A549 treated with AZD2906 at 1 μM for 4 hours (cell line): ENCODE results near the gene ATXN8OS. TPM values are rescaled to one million over a fixed set of nuclear protein-coding genes. Genes with fewer than 3 reads are reported as not detected.

Experiments used
- total RNA-seq: library from RNA; stranded (reverse); fragments of 200-300 nt; extraction: Qiagen RNA extraction; gene quantifications from 5 replicates; pipeline ENCODE4 v1.2.3, GENCODE V29; 2022

Gene ATXN8OS
- total RNA-seq = not detected in 5 replicates

DNA sequence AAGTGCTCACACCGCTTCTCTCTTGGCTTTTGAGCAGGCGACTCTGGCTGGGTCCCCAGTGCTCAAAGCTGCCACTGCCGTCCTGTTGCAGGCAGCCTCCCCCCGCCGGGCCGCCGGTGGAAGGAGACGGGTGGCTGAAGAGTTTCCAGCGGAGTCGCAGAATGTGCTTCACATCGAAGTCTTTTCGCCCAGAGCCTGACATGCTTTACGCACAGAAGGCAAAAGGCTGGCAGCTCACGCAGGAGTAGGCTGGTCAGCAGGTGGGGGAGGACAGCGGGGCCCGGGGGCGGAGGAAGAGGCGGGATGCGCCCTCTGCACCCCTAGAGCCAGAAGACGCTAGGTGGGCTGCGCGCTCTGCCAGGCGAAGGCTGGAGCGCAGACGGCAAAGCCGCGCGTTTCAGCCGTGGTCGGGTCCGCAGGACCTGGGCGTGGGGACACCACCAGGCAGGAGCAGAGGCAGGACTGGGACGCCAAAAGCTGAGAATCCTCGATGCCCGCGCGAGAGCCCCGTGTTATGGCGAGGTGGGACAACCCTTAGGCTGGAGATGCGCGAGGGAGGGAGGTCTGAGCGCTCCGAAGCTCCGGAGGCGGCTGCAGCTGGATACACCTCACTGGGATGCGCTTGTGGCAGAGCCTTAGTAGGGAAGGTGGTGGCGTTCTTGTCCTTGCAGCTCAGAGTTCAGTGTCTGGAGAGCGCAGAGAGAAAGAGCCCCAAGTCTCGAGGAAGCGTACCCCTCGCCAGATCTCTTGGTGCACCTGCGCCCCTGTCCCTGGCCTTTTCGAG, at the start of gene ATXN8OS:
Gene ATXN8OS (plus strand): TSS at position 329 of the 784 bp plus-strand sequence.

DNA sequence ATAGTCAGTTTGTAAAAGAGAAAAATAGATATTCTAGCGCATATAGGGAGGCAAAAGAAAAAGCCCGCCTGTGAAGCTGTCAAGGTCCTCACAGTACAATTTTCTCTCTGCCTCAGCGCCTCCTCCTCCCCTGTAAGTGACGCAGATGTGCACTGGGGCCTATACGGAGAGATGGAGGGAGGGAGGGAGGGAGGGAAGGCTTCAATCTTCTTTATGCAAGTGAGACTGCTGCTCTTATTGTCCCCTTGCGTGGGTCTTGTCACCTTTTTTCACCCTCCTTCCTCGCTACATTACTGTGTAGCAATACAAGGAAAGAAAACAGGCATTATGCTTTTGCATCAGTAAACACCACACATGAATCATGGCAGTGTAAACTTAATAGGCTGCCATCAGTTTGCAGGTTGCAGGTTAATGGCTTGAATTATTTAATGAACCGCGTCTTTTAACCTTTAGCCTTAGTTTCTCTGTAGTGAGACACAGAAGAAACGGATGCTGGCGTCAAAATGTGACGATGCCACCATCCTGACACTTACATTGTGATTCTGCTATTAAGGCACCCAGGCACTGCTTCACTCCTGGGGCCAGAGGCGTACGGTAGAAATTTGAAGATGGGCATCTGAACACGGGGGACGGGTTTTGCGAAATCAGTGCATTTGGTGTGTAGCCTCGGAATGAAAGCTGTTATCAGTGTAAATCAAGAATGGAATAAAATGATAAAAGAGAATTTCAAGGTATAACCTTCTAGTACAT, 905 bp downstream of the ATXN8OS start, which contains the start of gene KLHL1:
Gene KLHL1 (minus strand): TSS at position 97 of the 750 bp plus-strand sequence. CDS start 753 bp downstream, outside the sequence.

Other genes starting within 250 kb of the ATXN8OS start
- not detected in 5 replicates for gene KLHL1, start 626 bp downstream of the ATXN8OS start, total RNA-seq